Esophagus muscularis mucosa (tissue), 4 donors: ENCODE results near the gene MGME1.

ENCODE experiments used
- CTCF ChIP-seq, 3 experiments: fragments of 200-600 bp in 2 of 3; fragments of 450-650 bp in 1 of 3; sonication (generic) in 2 of 3; IDR thresholded peaks; one replicate each; pipeline ENCODE4 v1.5.1; 2017 to 2019; ENCODE audit warnings: antibody characterized with exemption in 3 of 3, mild to moderate bottlenecking in 2 of 3, moderate library complexity in 1 of 3
- EP300 ChIP-seq: sonication (generic); formaldehyde crosslinking; IDR thresholded peaks from one replicate; pipeline ENCODE4 v1.6.1; 2017; ENCODE audit warnings: antibody characterized with exemption
- POLR2A ChIP-seq: fragments of 450-650 bp; IDR thresholded peaks from one replicate; pipeline ENCODE4 v1.6.1; 2017; ENCODE audit warnings: antibody characterized with exemption, moderate library complexity, mild to moderate bottlenecking, low read depth
- POLR2AphosphoS5 ChIP-seq, 2 donors: sonication (generic); formaldehyde crosslinking; IDR thresholded peaks; one replicate each; pipeline ENCODE4 v1.6.1; 2017; ENCODE audit warnings: antibody characterized with exemption in 2 of 2

GRCh38 chr20:18003897-18004296 is 35.1 kb downstream of the MGME1 start:
- TF ChIP-seq POLR2AphosphoS5 (IDR thresholded peaks at IDR 0.05), result no peak
- TF ChIP-seq CTCF (IDR thresholded peaks at IDR 0.05), result no peak
- TF ChIP-seq POLR2A, result no peak
- no peak for TF ChIP-seq EP300
